GM12874 (cell line): ENCODE results near the gene CD101.

Experiments used
- CTCF ChIP-seq: IDR thresholded peaks from 2 replicates; pipeline ENCODE4 v1.5.1; 2011; ENCODE audit warnings: low read depth, mild to moderate bottlenecking, control low read depth, low read length, moderate library complexity; ENCODE audit not compliant: insufficient read depth

Gene CD101

GRCh38 chr1:116993286-116993685 is 8.3 kb upstream of the CD101 start:
- no peak for TF ChIP-seq CTCF

GRCh38 chr1:116994411-116994810 is 7.1 kb upstream of the CD101 start:
- no peak for TF ChIP-seq CTCF

DNA sequence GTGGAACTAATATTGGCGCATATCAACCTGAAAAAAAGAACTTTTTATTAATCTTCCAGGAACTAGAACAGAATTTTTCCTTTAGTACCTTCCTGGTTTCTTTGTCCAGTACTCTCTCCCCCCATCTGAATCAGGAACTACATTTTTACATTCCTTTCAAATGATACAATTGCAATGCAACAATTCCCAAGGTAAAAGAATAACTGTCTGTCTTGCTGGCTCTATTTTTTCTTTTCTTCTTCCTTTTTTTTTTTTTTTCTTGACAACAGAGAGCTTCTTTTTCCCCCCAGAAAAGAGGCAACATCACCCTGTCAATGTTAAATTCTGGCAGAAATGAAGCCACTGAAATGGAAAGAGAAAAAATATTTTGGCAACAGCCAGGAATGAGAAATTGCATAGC is 4.5 kb upstream of the CD101 start:
- no peak for TF ChIP-seq CTCF

DNA sequence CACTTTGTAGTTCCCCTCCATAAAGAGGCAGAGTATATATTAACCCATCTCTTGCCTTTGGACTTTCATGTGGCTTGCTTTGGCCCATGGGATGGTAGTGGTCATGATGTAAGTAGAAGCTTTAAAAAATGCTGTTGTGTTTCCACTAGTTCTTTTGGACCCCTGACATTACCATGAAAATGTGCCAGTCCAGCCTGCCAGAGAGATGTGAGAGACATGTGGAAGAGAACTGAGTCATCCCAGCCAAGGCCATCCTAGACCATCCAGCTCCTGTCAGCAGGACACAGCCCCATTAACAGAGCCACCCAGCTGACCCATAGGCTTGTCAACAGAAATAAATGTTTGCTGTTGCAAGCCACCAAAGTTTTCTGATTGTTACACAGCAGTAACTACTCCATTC is 3.9 kb upstream of the CD101 start:
- no peak for TF ChIP-seq CTCF

DNA sequence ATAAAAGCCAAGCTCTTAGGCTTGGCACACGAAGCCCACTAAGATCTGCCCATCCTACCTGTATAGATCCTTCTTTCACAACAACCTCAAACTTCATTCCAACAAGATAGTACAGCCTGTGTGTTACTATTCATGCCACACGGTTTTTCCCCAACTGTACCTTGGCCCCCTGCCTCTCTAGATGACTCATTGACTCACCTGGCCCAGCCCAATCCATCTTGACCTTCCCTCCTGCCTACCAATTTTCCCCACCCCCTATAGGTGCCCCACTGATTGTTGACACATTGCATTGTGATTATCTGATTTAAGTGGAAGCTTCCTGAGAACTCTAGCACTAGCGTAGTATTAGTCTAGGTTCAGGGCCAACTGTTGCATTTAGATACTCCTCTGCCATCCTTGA is 2.0 kb upstream of the CD101 start:
- no peak for TF ChIP-seq CTCF

GRCh38 chr1:117000142-117000541 is 1.4 kb upstream of the CD101 start:
- no peak for TF ChIP-seq CTCF

- no peak for TF ChIP-seq CTCF
Measured at GRCh38 chr1:117003223-117003875, 1.8 kb downstream of the CD101 start.
